A549 (cell line): ENCODE data around the gene PXT1. TPM values are rescaled to one million over a fixed set of nuclear protein-coding genes. Genes with fewer than 3 reads are reported as not detected.

Experiments used
- ATAC-seq, 2 experiments: fragments of 200-7000 bp in 1 of 2; fragments of >200 bp in 1 of 2; cut with Nextera tagmentation in 1 of 2; cut with Tn5 transposase in 1 of 2; 3 replicates each; pipeline versions ENCODE4 v1.8.0 to v1.9.1; 2018 to 2020; ENCODE audit warnings: mild to moderate bottlenecking in 1 of 2, moderate library complexity in 1 of 2
- CTCF ChIA-PET: fragments of 300-600 bp; sonication (Branson Sonifier 250); formaldehyde crosslinking; extraction: SDS; loops from one replicate; lab custom pipeline; 2021; ENCODE audit warnings: antibody characterized with exemption, inconsistent platforms; lab: Yijun Ruan, JAX
- POLR2A ChIA-PET: fragments of 350-600 bp; formaldehyde crosslinking; extraction: SDS; loops from one replicate; lab custom pipeline; 2021; ENCODE audit warnings: antibody characterized with exemption, inconsistent platforms; lab: Yijun Ruan, JAX
- DNase-seq, 2 experiments: peaks; one replicate each; pipeline versions ENCODE4 v3.0.0 to v3.0.0-alpha.2; 2011 to 2016; ENCODE audit warnings: low read depth in 1 of 2, low spot score in 1 of 2
- FAIRE-seq: peaks from 2 replicates; lab custom pipeline; 2011; peaks lifted over from hg19 to GRCh38; lab: Jason Lieb, UNC
- H3K27ac ChIP-seq, 2 experiments: fragments of >200 bp; sonication (Bioruptor Twin); formaldehyde crosslinking; 3 replicates each; pipeline ENCODE4 v1.5.1; 2016 to 2017
- H3K4me1 ChIP-seq: fragments of >200 bp; sonication (Bioruptor Twin); formaldehyde crosslinking; 3 replicates; pipeline ENCODE4 v1.6.1; 2016
- H3K4me2 ChIP-seq: fragments of >200 bp; sonication (Bioruptor Twin); formaldehyde crosslinking; 3 replicates; pipeline ENCODE4 v1.6.1; 2016
- H3K4me3 ChIP-seq: fragments of >200 bp; sonication (Bioruptor Twin); formaldehyde crosslinking; 3 replicates; pipeline ENCODE4 v1.5.1; 2016
- H3K9me3 ChIP-seq: fragments of >200 bp; sonication (Bioruptor Twin); formaldehyde crosslinking; 3 replicates; pipeline ENCODE4 v1.6.1; 2016
- ATOH8 ChIP-seq: fragments of 250-450 bp; sonication (Bioruptor Pico); IDR thresholded peaks from 2 replicates; pipeline ENCODE4 v1.5.0; 2020; ENCODE audit warnings: low read depth, mild to moderate bottlenecking, moderate library complexity
- BHLHE40 ChIP-seq: IDR thresholded peaks from 2 replicates; pipeline ENCODE4 v1.6.1; 2012; ENCODE audit warnings: low read depth, low read length, inconsistent platforms
- CBX8 ChIP-seq: fragments of 200-600 bp; sonication (generic); IDR thresholded peaks from 2 replicates; pipeline ENCODE4 v1.6.1; 2016
- CHD2 ChIP-seq: fragments of 150-350 bp; IDR thresholded peaks from 2 replicates; pipeline ENCODE4 v1.6.1; 2014; ENCODE audit warnings: low read length; ENCODE audit not compliant: partially characterized antibody
- E2F6 ChIP-seq: IDR thresholded peaks from 2 replicates; pipeline ENCODE4 v1.6.1; 2012; ENCODE audit warnings: low read depth, borderline replicate concordance
- FOSB ChIP-seq: fragments of 250-450 bp; sonication (Bioruptor Pico); IDR thresholded peaks from 2 replicates; pipeline ENCODE4 v1.5.0; 2020; ENCODE audit warnings: mild to moderate bottlenecking, moderate library complexity
- FOSL2 ChIP-seq, 2 experiments: fragments of 450-650 bp in 1 of 2; fragments of >200 bp in 1 of 2; sonication (Bioruptor Twin) in 1 of 2; formaldehyde crosslinking; IDR thresholded peaks; 2 replicates each; pipeline versions ENCODE4 v1.5.0 to v1.6.1; 2016 to 2020; ENCODE audit warnings: mild to moderate bottlenecking in 1 of 2, moderate library complexity in 1 of 2
- HDAC2 ChIP-seq: fragments of 200-600 bp; sonication (generic); IDR thresholded peaks from 2 replicates; pipeline ENCODE4 v1.6.1; 2016
- HMGXB4 ChIP-seq: fragments of 250-450 bp; sonication (Bioruptor Pico); IDR thresholded peaks from 2 replicates; pipeline ENCODE4 v1.5.0; 2021; ENCODE audit warnings: mild to moderate bottlenecking, moderate library complexity, borderline replicate concordance
- HOXB13 ChIP-seq: fragments of 250-450 bp; sonication (Bioruptor Pico); IDR thresholded peaks from 2 replicates; pipeline ENCODE4 v1.5.0; 2020; ENCODE audit warnings: low read depth, mild to moderate bottlenecking, moderate library complexity
- HOXB5 ChIP-seq: fragments of 250-450 bp; sonication (Bioruptor Pico); IDR thresholded peaks from 2 replicates; pipeline ENCODE4 v1.5.0; 2020; ENCODE audit warnings: mild to moderate bottlenecking, moderate library complexity
- KDM1A ChIP-seq: fragments of 200-600 bp; sonication (generic); IDR thresholded peaks from 2 replicates; pipeline ENCODE4 v1.6.1; 2016; ENCODE audit warnings: low read depth, mild to moderate bottlenecking
- KDM5A ChIP-seq: fragments of 200-600 bp; sonication (generic); IDR thresholded peaks from 2 replicates; pipeline ENCODE4 v1.6.1; 2016; ENCODE audit warnings: antibody characterized with exemption, mild to moderate bottlenecking
- MAZ ChIP-seq: fragments of 150-350 bp; IDR thresholded peaks from 2 replicates; pipeline ENCODE4 v1.6.1; 2014; ENCODE audit warnings: antibody characterized with exemption, low read depth, low read length, borderline replicate concordance
- POLR2A ChIP-seq: IDR thresholded peaks from 2 replicates; pipeline ENCODE4 v1.6.1; 2012; ENCODE audit warnings: mild to moderate bottlenecking, low read length
- RCOR1 ChIP-seq: fragments of 150-350 bp; IDR thresholded peaks from 2 replicates; pipeline ENCODE4 v1.6.1; 2014; ENCODE audit warnings: antibody characterized with exemption, low read length, low read depth
- RNF2 ChIP-seq: fragments of 200-600 bp; sonication (generic); IDR thresholded peaks from 2 replicates; pipeline ENCODE4 v1.6.1; 2016; ENCODE audit warnings: low read depth, mild to moderate bottlenecking, antibody characterized with exemption, moderate library complexity, borderline replicate concordance
- SMC3 ChIP-seq: fragments of >200 bp; sonication (Bioruptor Twin); formaldehyde crosslinking; IDR thresholded peaks from 3 replicates; pipeline ENCODE4 v1.6.1; 2018; ENCODE audit warnings: inconsistent platforms
- SREBF2 ChIP-seq: fragments of 450-650 bp; IDR thresholded peaks from 2 replicates; pipeline ENCODE4 v1.6.1; 2014; ENCODE audit warnings: mild to moderate bottlenecking, moderate library complexity
- ZC3H11A ChIP-seq: fragments of 450-650 bp; IDR thresholded peaks from 2 replicates; pipeline ENCODE4 v1.6.1; 2014; ENCODE audit warnings: antibody characterized with exemption, mild to moderate bottlenecking
- ZFP36 ChIP-seq: fragments of 450-650 bp; IDR thresholded peaks from 2 replicates; pipeline ENCODE4 v1.6.1; 2014; ENCODE audit warnings: borderline replicate concordance; ENCODE audit not compliant: partially characterized antibody
- ZNF302 ChIP-seq: fragments of 250-450 bp; sonication (Bioruptor Pico); IDR thresholded peaks from 2 replicates; pipeline ENCODE4 v1.9.0; 2021; ENCODE audit warnings: inconsistent platforms, mild to moderate bottlenecking, moderate library complexity
- ZSCAN20 ChIP-seq: fragments of 250-450 bp; sonication (Bioruptor Pico); IDR thresholded peaks from 2 replicates; pipeline ENCODE4 v1.8.0; 2022; ENCODE audit warnings: mild to moderate bottlenecking, moderate library complexity
- WGBS: methylation state at CpG from one replicate; pipeline ENCODE4 v1.1.6; 2017; ENCODE audit errors: missing lambda C conversion rate; 5-methylcytosine and 5-hydroxymethylcytosine counted together
- polyA plus RNA-seq, 4 experiments: library from polyadenylated mRNA; depleted of rRNA in 3 of 4; stranded (reverse); fragments of >200 nt; fragmentation: RNase III in 1 of 4; extraction: RNeasy Plus Mini Kit Qiagen cat#74134 plus additional on column Dnase treatment in 1 of 4; gene quantifications; 2 replicates in 3 of 4; 3 replicates in 1 of 4; pipeline ENCODE4 v1.2.3, GENCODE V29; 2011 to 2017

The PXT1 gene
- polyA plus RNA-seq, 2 of the 4 experiments (the other 2 are of a cell fraction) = not detected

- 72% methylated on average over 2 of the region's 2 CpGs for WGBS
- no peak for FAIRE-seq
- H3K4me3 ChIP-seq = no peak overlapping the region
- H3K4me1 ChIP-seq = no peaks in the 10 kb centered on the region
- no peak for DNase-seq
- TF ChIP-seq ZC3H11A (no peak), KDM5A (no peak), SMC3 (no peak), CHD2 (no peak), ZFP36 (no peak), HOXB5 (CRISPR knock-in tag) (no peak), HOXB13 (no peak), POLR2A (no peak)
- TF ChIP-seq, all 56 proteins: peak for 0
- Histone ChIP-seq H3K4me2 (no peak overlapping the region), H3K9me3 (no peaks in the 10 kb centered on the region), H3K27ac (no peak overlapping the region)
- POLR2A ChIA-PET = no interaction called here
- CTCF ChIA-PET = interaction anchor here (0.6 to 4.6 kb wide), 2 partner anchors 10 to 19 kb away, joined by 3 to 23 read pairs; no protein-coding TSS in a partner anchor
- no peak for ATAC-seq
Measured at GRCh38 chr6:36370638-36371037, 72.0 kb downstream of the PXT1 start.

GRCh38 chr6:36368921-36369865, 73.5 kb downstream of the PXT1 start:
- ChIA-PET CTCF (interaction anchor here (1.7 to 4.6 kb wide), 3 partner anchors 8 to 67 kb away, joined by 5 to 23 read pairs (median 5); no protein-coding TSS in a partner anchor), POLR2A (no interaction called here)
- Histone ChIP-seq H3K27ac (no peak overlapping the region), H3K4me3 (no peak overlapping the region), H3K4me1 (0 out of 3 replicates have a peak, but pooled peaks cover 6% of the 10 kb centered on the region), H3K4me2 (no peak overlapping the region), H3K9me3 (no peaks in the 10 kb centered on the region)
- FAIRE-seq (no peak), DNase-seq (no peak), ATAC-seq (no peak)
- TF ChIP-seq FOSL2 (IDR thresholded peaks at IDR 0.05) = no peak
- TF ChIP-seq FOSL2 (CRISPR knock-in tag; IDR thresholded peaks at IDR 0.05) = no peak
- TF ChIP-seq HOXB5 (CRISPR knock-in tag) = no peak
- TF ChIP-seq ZSCAN20 = no peak
- no peak for TF ChIP-seq BHLHE40
- no peak for TF ChIP-seq ZNF302 (CRISPR knock-in tag)
- no peak for TF ChIP-seq ZFP36
- TF ChIP-seq HOXB13 = no peak
- TF ChIP-seq MAZ = no peak
- TF ChIP-seq FOSB (CRISPR knock-in tag) = no peak
- no peak for TF ChIP-seq SREBF2
- no peak for TF ChIP-seq RNF2
- TF ChIP-seq ATOH8 (CRISPR knock-in tag) = no peak
- TF ChIP-seq KDM1A = no peak
- TF ChIP-seq HDAC2 = no peak
- TF ChIP-seq RCOR1 = no peak
- no peak for TF ChIP-seq E2F6
- no peak for TF ChIP-seq CHD2
- no peak for TF ChIP-seq HMGXB4
- TF ChIP-seq CBX8 = no peak
- 85% methylated on average over 11 of the region's 14 CpGs for WGBS
